ENCODE data around the gene SULF2.

SULF2 gene

DNA sequence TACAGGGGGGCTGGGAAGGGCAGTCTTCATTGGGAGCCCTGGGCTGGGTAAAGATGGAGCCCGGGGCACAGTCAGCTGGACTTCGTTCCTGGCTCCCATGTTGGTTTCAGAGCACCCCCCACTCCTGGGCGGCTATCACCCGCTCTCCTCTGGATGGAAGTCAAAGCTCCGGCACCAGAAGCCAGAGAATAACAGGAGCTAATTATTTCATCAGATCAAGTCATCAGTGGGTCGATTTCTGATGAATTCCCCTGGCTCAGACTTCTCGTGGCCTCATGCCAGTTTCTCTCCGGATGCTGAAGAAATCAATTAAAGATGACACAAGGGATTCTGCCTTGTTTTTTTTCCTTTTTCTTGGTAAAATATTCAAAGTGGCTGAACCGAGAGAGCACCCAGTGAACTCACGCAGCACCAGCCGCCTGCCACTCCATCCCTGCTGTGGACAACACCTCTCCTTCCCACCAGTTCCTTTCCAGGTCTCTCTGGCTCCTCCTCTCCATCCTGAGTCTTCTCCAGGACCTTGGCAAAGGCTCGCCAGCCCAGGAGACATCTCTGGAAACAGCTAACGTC, 22.5 kb downstream of the SULF2 start:
- no peak for DNase-seq (ENCODE audit: low read depth in 2 of 3, low spot score in 2 of 3)

DNA sequence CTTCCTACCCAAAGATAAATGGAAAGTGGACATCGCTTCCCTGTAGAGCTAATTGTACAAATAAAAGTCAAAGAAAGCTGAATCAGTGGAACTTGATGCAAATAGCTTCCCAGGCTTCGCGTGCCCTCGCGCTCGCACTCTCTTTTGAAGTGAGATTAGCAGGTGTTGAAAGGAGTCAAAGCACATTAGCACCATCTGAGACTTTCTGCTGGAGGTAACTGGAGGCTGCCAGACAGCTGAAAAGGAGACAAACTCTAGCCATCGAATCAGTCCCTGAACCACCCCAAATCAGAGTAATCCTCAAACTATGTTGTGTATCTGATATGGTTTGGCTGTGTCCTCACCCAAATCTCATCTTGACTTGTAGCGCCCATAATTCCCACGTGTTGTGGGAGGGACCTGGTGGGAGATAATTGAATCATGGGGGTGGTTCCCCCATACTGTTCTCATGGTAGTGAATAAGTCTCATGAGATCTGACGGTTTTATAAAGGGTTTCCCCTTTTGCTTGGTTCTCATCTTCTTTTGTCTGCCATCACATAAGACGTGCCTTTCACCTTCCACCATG, 23.7 kb downstream of the SULF2 start:
- no peak for DNase-seq (ENCODE audit: low read depth in 2 of 3, low spot score in 2 of 3)

DNA sequence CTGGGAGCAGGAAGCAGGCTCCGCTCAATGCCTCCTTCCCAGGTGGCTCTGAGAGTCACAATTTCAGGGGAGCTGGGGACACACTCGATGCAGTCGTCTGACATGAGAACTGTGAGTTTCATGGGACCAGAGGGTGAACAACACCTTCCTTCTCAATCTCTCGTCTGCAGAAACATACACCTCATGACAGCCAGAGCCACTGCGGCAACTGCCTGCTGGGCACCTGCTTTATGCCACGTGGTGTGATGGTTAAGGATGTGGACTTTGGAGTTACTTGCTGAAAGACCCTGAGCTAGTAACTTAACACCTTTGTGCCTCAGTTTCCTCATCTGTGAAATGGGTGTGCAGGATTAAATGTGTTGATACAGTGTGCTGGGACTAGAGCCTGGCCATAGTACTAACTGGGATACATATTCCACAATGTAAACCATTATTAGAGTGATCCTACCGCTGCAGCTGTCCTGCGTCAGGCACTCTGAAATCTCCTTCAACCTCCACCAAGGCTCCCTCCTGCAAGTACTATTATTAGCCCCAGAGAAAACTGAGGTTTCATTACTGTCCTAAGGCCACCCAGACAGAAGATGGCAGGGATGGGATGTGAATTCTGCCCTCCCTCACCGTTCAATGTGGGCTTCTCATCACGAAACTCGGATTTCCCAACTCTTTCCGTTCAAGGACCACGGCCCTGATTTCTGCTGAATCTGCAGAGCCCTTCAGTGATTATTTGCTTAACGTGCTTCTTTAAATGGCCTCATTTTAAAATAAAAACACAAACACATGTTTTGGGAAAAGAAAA, 24.4 kb downstream of the SULF2 start:
- no peak for DNase-seq (ENCODE audit: low read depth in 2 of 3, low spot score in 2 of 3)

DNA sequence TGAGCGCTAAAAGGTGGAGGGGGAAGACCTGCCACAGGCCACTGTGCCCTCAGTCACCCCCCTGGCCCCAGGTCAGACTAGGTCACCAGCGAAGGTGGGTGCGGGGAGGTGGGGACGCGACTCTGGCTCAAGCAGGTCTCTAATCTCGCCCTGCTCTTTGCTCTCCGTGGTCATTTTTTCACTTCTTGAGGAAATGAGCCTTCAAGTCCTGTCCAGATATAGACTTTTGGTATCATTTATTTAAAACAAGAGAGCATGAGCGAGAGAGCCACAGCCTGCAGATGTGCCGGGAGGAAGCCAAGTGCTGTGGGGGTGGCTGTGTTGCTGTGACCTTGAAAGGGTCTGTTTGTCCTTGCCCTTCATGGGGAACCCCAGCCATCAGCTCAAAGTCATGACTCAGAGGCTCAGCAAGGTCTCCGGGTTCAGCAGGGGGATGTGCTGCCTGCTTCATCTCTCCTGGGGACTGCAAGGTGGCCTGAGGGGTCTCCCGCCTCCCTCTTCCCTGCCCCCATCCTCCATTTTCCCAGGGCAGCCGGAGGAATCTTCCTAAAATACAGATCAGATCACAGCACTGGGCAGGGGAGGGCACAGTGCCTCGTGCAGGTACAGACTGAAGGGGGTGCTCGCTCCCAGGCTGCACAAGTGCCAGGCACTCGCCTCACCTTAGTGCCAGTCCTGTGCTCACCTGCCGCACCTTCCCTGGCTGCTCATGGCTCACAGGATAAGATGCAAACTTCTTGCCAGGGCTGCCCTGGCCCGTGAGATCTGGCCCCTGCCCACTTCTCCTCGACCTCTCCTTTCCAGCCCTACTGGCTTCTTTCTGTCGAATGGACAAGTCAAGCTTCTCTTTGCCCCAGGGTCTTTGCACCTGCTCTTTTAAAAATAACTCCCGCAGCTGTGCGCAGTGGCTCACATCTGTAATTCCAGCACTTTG, 26.5 kb downstream of the SULF2 start:
- no peak for DNase-seq (ENCODE audit: low read depth in 2 of 3, low spot score in 2 of 3)

DNA sequence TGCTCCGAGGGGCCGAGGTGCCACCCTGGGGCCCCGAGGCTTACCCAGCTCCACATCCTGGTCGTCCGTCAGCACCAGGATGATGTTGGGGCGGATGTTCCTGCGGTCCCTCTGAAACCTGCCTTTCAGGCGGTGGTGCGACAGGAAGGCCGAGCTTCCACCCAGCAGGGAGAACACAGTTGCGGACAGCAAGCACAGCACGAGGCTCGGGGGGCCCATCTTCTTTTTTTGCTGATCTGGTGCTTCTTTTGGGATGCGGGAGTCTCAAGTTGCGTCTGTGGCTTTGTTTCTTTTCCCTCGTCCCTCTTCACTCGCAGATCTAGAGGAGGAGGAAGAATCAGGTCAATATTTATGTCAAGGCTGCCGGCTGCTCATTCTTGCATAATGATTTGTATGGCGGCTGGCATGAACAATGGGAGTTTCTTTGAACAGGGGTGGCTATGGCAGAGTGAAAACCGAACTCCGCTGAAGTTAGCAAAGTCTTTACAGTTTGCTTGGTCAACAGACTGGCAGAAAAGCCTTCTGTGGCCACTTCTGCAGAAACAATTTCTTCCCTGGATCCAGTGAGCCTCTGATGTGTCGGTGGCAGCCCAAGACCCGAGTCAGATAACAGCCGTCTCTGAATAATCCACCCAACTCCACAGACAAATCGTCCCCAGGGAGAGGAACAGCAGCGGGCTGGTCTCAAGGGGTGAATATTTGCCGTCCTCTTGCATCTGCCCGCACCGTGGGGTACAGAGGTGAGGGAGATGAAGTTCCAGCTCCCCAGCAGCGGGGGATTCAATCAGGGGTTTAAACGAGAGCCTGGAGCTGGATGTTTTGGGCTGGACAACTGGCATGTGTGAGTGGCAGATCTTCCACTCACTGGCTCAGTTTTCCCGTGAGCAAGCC, 27.9 kb downstream of the SULF2 start:
- DNase-seq (ENCODE audit: low read depth in 2 of 3, low spot score in 2 of 3): no peak

DNA sequence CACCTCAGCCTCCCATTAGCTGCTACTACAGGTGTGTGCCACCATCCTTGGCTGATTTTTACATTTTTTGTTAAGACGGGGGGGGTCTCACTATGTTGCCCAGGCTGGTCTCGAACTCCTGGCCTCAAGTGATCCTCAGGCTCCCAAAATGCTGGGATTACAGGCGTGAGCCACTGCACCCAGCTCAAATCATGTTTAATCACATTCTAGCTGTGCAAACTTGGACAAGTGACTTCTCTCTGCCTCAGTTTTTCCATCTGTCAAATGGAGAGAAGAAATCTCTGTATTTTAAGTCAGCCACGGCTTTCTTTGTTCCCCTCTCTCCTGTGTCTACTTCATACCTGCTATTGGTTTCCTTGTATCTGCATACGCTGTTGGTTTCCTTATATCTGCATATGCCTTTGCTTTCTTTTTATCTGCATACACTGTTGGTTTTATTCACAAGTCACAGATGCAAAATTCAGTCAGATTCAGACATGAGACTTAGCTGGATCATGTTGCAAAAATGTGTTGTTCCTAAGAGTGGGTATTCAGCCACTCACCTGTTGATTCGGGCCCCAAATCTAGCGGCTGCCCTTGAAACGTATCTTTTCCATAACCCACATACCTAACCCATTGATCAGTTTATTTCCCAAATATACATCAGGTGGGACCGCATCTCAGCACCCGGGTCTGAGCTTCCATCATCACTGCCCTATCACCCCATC, 30.2 kb downstream of the SULF2 start:
- DNase-seq (ENCODE audit: low read depth in 2 of 3, low spot score in 2 of 3): no peak

DNA sequence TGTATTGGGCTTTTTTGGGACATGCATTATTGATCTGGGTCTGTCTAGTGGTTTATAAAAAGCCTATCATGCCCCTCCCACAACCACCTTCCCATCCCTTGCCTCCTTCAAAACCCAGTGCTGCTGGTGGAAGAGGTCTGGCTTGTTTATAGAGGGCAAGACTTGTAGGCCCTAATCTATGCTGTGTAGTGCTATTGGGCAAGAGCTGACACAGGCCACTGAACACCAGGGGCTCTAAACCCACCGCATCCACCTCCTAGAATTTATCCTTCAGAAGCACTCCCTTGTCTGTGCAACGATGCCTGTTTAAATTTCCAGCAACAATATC, 30.9 kb downstream of the SULF2 start:
- DNase-seq (ENCODE audit: low read depth in 2 of 3, low spot score in 2 of 3): no peak

DNA sequence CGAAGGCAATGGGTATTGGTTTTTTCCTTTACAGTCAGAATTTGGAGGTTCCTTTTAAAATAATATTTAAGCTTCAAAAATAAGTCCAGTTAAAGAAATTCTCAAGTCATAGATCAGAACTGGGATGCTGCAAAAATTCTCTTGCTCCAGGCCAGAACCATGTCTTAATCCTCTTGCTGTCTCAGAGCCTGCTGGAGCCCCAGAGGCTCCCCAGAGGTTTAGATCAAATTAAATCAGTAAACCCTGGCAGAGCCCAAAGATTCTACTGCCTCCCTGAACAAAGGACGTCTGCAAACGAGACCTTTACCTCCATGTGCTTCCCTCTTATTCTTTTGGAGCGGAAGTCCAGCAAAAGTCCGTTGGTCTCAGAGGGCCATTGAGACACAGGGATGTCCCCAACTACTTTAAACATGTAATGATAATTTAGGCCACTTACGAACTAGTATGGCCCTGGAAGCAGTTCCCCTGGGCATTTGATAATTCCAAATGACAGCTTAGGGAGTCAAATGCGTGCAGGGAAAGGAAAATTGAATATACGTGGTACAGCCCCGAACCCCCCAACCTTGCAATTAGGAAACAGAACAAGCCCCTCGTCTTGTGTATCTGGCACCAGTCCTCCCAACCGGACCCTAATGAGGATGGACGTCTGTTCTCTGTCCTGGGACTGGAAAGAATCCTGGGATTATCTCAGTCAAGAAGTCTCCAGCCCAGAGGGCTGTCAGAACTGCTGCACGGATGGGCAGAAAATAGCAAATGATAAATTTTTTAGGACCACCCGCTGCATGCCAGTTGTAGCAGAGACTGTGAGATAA, 31.5 kb downstream of the SULF2 start:
- no peak for DNase-seq (ENCODE audit: low read depth in 2 of 3, low spot score in 2 of 3)

DNA sequence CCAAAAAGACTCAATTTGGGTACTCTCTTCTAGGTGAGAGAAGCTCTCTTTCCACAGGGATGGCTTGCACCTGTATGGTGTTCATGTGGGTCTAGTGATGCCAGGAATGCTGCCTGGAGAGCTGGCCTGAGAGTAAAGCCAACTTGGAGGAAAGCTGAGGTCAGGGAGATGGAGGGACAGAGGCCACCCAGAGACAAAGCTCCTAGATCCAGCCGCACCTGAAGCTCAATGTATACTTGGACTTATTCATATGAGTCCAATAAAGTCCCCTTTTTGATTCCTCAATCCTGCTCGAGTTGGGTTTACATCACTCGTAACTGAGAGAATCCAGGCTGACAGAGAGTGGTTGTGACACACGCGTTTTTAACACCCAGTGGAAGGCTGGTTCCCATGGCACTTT, 33.8 kb downstream of the SULF2 start:
- DNase-seq (ENCODE audit: low read depth in 2 of 3, low spot score in 2 of 3): no peak

DNA sequence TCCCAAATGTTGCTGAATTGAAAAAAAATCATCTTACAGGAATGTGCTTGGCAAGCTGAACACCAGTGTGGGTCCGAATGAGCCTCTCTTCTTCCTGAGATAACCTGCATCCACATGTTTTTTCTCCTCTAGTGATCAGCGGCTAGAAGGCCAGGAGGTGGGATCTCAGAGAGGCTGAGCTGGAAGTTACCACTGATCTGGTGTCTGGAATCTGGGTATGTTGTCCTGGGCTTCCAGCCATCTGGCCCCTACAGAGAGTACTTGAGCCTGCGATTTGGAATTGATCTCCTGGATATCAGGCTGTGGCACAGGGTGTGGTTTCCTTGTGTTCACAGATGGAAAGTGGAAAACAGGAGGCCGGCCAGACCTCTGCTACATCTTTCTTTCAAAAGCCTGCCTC, 35.9 kb downstream of the SULF2 start:
- no peak for DNase-seq (ENCODE audit: low read depth in 2 of 3, low spot score in 2 of 3)

DNA sequence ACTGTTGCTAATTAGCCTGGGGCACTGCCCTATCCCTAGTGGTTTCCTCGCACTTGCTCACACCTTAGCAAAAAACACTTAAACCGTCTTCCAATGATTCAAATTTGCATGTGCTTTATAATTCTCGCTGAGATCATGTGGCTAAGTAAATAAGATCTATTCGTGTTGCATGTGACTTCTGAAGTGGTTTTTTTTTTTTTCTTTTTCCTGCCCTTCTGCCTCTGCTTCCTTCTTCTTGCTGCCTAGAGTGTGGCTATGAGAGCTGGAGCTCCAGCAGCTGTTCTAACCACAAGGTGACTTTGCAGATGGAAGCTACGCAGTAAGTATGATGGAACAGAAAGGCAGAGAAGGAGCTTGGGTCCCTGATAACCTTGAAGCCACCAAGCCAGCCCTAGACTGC, 36.5 kb downstream of the SULF2 start:
- DNase-seq (ENCODE audit: low read depth in 2 of 3, low spot score in 2 of 3): no peak

DNA sequence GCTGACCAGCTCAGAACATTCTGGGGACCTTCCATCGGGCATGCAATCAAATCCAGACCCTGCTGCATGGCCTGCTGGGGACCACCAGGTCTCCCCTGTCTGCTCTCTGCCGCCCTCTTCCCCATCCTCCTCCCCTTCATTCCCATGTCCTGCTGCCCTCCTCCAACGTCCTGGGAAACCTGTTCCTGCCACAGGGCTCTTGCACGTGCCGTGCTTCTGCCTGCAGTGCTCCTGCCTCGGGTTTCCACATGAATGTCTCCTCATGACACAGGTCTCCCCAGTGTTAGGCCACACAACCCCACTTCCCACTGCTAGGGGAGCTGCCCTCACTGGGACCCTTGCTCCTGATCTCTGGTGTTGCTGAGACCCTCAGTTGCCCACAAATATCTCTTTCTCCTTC, 37.2 kb downstream of the SULF2 start:
- DNase-seq (ENCODE audit: low read depth in 2 of 3, low spot score in 2 of 3): no peak

DNA sequence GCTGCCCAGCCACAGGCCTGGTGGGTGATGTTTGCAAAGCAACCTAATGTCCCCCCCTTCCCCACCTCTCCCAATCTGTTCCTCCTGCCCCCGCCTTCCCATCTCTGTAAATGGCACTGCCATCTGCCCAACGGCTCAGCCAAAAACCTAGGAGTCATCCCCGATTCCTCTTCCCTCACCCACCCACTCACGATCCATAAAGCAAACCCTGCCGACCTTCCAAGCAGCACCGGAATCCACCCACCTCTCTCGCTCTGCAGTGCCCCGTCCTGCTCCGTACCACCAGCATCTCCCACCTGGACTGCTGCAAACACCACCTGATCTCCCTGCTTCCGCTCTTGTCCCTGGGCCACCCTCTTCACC, 37.6 kb downstream of the SULF2 start:
- no peak for DNase-seq (ENCODE audit: low read depth in 2 of 3, low spot score in 2 of 3)

DNA sequence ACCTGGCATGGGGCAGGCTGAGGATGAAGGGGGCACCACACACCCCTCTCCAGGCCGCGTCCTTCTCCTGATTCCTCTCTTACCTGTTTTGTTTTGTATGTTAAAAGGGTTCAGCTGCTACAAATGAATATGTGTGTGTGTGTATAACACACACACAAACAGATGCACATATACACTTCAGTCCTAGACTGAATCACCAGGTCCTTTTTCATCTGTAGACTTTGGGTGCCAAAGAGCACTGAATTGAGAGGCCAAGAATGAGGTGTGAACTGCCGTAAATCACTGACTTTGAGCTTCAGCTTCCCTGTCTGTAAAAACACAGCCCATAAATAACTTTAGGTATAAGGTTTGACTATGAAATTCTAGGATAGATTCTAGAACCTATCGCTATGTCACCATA, 40.5 kb downstream of the SULF2 start:
- no peak for DNase-seq (ENCODE audit: low read depth in 2 of 3, low spot score in 2 of 3)

DNA sequence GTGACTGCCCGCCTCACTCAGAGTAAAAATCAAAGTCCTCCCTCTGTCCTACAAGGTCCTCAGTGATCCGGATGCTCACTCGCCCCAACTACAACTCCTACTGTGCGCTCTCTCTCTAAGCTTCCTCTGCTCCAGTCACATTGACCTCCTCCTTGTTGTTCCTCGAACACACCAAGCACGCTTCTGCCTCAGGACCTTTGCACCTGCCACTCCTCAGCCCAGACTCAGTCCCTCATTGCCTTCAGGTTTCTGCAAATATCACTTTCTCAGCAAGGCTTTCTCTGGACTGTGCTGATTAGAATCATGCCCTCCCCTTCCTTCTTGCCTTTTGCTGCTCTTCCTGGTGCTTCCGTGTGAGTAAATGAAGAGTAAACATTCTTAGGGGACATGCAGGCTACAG, 41.6 kb downstream of the SULF2 start:
- no peak for DNase-seq (ENCODE audit: low read depth in 2 of 3, low spot score in 2 of 3)

DNA sequence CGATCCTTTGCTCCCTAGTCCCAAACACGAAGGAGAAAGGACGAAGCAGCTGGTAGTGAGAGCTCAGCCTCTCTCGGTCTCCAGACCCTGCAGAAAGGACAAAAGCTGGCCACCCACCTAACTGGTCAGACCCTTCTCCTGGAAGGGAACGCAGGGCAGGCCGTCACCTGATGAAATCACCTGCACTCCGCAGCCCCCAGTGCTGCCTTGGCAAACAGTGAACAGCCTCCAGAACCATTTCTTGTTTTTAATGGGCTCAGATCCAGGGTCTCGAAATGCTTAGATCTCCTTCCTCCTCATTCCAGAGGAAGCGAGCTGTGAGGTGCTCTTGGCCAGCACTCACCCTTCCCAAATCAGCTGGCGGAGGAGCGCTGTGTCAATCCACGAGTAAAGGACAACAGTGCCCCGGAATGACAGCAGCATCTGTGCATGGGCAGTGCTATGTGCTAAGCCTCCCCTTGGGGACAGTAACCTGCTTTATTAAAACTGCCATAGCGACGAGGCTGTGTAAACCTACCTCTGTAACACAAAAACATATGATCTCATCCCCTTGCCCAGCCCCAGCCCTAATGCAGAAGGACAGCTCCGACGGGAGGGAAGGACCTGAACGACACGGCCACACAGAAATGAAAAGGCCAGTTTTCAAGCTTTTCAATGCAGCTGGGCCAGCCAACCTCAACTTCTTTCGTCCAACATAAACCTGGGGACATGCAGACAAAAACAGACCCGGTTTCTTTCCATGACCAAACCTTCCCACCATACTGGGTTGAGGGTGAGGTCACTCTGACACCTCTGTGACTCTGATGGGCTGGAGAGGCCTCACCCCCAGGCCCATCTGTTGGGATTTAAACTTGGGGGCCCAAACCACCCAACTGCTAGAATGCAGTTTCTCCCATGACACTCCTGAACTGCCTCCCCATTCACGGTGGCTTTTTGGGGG, 43.3 kb downstream of the SULF2 start:
- no peak for DNase-seq (ENCODE audit: low read depth in 2 of 3, low spot score in 2 of 3)

DNA sequence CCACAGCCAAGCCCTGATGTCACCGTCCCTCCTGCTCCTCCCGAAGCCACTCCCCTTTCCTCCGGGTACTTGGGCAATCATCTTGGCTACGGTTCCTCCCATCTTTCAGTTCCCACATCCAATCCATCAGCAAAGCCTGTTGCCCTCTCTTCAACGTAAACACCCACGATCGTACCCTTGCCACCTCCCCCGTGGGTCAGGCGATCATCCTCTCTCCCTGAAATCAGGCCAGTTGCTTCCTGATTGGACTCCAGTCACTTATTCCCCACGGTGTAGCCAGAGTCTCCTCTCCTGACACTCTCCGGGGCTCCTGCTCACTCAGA, 44.5 kb downstream of the SULF2 start:
- DNase-seq (ENCODE audit: low read depth in 2 of 3, low spot score in 2 of 3): no peak

DNA sequence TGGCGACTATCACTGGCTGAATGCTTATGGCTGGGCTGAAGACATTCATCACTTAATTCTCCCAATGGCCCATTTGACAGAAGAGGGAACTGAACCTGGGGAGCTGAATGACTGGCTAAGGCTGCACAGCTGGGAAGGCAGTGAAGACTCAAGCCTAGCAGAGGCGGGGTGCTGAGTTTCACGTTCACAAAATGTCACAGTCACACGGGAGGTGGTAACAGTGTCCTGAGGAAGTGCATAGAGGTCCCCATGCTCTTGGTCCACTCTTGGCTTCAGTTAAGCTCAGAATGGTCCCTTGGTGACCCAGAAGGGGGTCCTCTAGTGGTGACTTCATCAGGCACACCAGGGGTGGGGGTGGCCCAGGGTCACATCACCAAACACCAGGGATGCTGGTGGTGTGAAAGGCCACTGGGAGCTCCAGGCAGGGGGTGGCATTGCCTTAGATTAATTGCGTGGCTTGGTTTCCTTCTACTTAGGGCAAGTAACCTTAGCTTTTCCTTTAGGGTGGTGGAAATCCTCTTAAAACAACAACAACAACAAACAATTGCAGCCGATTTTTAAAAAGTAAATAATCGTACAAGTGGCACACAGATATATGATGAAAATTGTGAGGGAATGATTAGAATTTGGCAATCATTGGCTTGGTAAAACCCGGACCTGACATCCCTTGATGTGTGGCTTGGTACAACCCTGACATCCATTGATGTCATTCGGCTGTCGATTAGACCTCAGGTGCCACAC, 45.0 kb downstream of the SULF2 start:
- DNase-seq (ENCODE audit: low read depth in 2 of 3, low spot score in 2 of 3): no peak

All from activated CD8-positive, alpha-beta memory T cell treated with anti-CD3 and anti-CD28 coated beads for 48 hours (primary cell).